ENCODE data around the gene SDF2.

Gene SDF2

GRCh38 chr17:28641579-28641978 lies 20.1 kb downstream of the SDF2 start:
- DNase-seq (ENCODE audit: low spot score): no peak
- in situ Hi-C loops (cut with MboI; ENCODE audit: low pct_unique_long_range_greater_than_20kb, low sequenced_read_pairs, unreplicated experiment): no loop called here
- TF ChIP-seq, protein P1, sequence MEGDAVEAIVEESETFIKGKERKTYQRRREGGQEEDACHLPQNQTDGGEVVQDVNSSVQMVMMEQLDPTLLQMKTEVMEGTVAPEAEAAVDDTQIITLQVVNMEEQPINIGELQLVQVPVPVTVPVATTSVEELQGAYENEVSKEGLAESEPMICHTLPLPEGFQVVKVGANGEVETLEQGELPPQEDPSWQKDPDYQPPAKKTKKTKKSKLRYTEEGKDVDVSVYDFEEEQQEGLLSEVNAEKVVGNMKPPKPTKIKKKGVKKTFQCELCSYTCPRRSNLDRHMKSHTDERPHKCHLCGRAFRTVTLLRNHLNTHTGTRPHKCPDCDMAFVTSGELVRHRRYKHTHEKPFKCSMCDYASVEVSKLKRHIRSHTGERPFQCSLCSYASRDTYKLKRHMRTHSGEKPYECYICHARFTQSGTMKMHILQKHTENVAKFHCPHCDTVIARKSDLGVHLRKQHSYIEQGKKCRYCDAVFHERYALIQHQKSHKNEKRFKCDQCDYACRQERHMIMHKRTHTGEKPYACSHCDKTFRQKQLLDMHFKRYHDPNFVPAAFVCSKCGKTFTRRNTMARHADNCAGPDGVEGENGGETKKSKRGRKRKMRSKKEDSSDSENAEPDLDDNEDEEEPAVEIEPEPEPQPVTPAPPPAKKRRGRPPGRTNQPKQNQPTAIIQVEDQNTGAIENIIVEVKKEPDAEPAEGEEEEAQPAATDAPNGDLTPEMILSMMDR (IDR thresholded peaks at IDR 0.05; ENCODE audit: extremely low read depth, insufficient read depth, missing control alignments): no peak

- TF ChIP-seq, protein P1 (IDR thresholded peaks at IDR 0.05; ENCODE audit: extremely low read depth, insufficient read depth, missing control alignments): no peak
- in situ Hi-C loops (cut with MboI; ENCODE audit: low pct_unique_long_range_greater_than_20kb, low sequenced_read_pairs, unreplicated experiment): no loop called here
- DNase-seq (ENCODE audit: low spot score): no peak
These were observed 26.2 kb downstream of the SDF2 start for GRCh38 chr17:28635506-28635905.

GRCh38 chr17:28634206-28634865 lies 27.4 kb downstream of the SDF2 start:
- TF ChIP-seq, protein P1 (IDR thresholded peaks at IDR 0.05; ENCODE audit: extremely low read depth, insufficient read depth, missing control alignments): no peak
- no peak for DNase-seq (ENCODE audit: low spot score)
- in situ Hi-C loops (cut with MboI; ENCODE audit: low pct_unique_long_range_greater_than_20kb, low sequenced_read_pairs, unreplicated experiment): no loop called here

DNA sequence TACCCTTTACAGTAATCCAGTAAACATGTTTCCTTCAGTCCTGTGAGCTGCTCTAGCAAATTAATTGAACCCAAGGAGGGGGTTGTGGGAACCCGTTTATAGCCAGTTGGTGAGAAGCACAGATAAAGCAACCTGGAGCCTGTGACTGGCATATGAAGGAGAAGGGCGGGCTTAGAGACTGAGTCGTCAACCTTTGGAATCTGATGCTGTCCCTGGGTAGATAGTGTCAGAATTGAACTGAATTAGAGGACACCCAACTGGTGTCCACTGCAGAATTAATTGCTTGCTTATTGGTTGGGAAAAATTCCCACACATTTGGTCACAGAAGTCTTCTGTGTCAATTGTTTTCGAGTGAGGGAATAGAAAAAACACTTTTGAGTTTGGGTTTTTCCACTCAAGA lies 34.9 kb downstream of the SDF2 start:
- DNase-seq (ENCODE audit: low spot score): no peak
- in situ Hi-C loops (cut with MboI; ENCODE audit: low pct_unique_long_range_greater_than_20kb, low sequenced_read_pairs, unreplicated experiment): no loop called here
- TF ChIP-seq, protein P1 (IDR thresholded peaks at IDR 0.05; ENCODE audit: extremely low read depth, insufficient read depth, missing control alignments): no peak

DNA sequence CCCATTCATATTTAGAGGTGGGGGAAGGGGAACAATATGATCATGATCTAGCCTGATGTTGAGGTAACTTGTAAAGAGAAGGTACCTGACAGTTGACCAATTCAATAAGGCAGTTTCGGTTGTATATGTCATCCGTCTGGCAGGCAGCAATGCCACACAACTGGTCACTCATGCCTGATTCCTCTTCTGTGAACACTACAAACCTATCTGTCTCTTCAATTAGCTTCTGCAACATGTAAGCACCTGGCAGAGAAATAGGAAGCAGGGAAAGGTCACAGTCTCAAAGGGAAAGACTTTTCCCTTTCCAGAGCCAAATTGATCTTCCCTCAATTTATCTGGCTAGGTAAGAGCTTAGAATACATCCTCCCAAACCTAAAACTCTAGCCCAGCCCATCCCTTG lies 37.6 kb downstream of the SDF2 start:
- TF ChIP-seq, protein P1 (IDR thresholded peaks at IDR 0.05; ENCODE audit: extremely low read depth, insufficient read depth, missing control alignments): no peak
- in situ Hi-C loops (cut with MboI; ENCODE audit: low pct_unique_long_range_greater_than_20kb, low sequenced_read_pairs, unreplicated experiment): no loop called here
- no peak for DNase-seq (ENCODE audit: low spot score)

DNA sequence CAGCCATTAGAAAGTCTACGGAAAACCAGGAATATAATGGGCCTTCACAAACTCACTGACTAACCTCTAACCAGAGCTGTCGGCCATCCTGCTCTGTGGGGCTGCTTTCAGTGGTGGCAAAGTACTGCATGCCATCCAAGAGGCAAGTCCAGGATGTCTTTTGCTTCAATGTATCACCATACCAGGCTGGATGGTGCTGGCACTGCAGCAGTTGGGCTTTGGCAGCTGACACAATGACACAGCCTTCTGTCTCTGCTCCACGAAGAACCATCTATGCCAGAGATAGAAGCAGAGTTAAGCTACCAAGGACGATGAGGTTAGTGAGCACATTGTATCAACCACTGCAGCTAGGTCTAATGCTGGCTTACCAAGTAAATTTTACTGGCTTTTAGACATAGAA lies 38.0 kb downstream of the SDF2 start:
- in situ Hi-C loops (cut with MboI; ENCODE audit: low pct_unique_long_range_greater_than_20kb, low sequenced_read_pairs, unreplicated experiment): no loop called here
- TF ChIP-seq, protein P1 (IDR thresholded peaks at IDR 0.05; ENCODE audit: extremely low read depth, insufficient read depth, missing control alignments): no peak
- DNase-seq (ENCODE audit: low spot score): no peak

All from GM13977 (cell line).